ENCODE measurements around the gene PLPPR1. TPM values are rescaled to one million over a fixed set of nuclear protein-coding genes. Genes with fewer than 3 reads are reported as not detected.

The PLPPR1 gene
- polyA plus RNA-seq, 1 of the 3 experiments (the other 2 are of a cell fraction), result not detected

DNA sequence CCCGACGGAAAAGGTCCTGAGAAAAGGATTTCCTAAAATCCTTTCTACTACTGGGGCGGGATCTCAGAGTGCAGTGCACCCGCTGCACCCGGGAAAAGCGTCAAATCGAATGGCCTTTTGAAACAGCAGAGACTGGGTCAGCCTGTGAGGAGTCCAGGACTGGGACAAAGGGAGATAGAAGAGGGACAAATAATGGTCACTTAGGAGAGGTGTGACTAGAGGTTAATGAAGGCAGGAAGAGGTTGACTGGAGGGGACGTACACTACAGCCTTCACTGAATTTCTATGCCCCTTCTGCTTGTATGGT lies 1.5 kb downstream of the PLPPR1 start:
- Histone ChIP-seq H2AFZ (ENCODE audit: low read depth) (no peak overlapping the region), H4K20me1 (ENCODE audit: insufficient read depth) (no peaks in the 10 kb centered on the region), H3K9me3 (no peaks in the 10 kb centered on the region), H3K79me2 (ENCODE audit: insufficient read depth) (no peaks in the 10 kb centered on the region), H3F3A (replicated peaks; ENCODE audit: insufficient read depth) (no peaks in the 10 kb centered on the region), H3K9me2 (no peaks in the 10 kb centered on the region), H3K4me3 (ENCODE audit: low read depth in 2 of 2, low read length in 1 of 2) (no peak overlapping the region), H3K27ac (ENCODE audit: low read depth in 2 of 2, low read length in 1 of 2) (no peak overlapping the region), H3K36me3 (replicated peaks in 1 of 2; ENCODE audit: control insufficient read depth in 1 of 2, insufficient read depth in 2 of 2, low read length in 1 of 2) (no peaks in the 10 kb centered on the region), H3K4me2 (no peak overlapping the region), H3K4me1 (ENCODE audit: control insufficient read depth in 1 of 2, insufficient read depth in 2 of 2, low read depth in 1 of 2, low read length in 1 of 2) (peaks cover 0 to 3% of the 10 kb centered on the region in 2 experiments; a peak in 1 of 4 replicates), H3K27me3 (ENCODE audit: insufficient read depth) (peaks cover 41% of the 10 kb centered on the region), H3K9ac (no peak overlapping the region)
- ChIA-PET POLR2A (no interaction called here), CTCF (no interaction called here)
- WGBS (ENCODE audit: low lambda C conversion rate), result 27% methylated on average over 8 of the region's 8 CpGs
- DNase-seq, result no peak
- no peak for TF ChIP-seq NFIC (IDR thresholded peaks at IDR 0.05; ENCODE audit: borderline replicate concordance)
- TF ChIP-seq SIN3A (IDR thresholded peaks at IDR 0.05; ENCODE audit: borderline replicate concordance, low read depth, low read length), result no peak
- TF ChIP-seq, protein P1, sequence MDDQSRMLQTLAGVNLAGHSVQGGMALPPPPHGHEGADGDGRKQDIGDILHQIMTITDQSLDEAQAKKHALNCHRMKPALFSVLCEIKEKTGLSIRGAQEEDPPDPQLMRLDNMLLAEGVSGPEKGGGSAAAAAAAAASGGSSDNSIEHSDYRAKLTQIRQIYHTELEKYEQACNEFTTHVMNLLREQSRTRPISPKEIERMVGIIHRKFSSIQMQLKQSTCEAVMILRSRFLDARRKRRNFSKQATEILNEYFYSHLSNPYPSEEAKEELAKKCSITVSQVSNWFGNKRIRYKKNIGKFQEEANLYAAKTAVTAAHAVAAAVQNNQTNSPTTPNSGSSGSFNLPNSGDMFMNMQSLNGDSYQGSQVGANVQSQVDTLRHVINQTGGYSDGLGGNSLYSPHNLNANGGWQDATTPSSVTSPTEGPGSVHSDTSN (IDR thresholded peaks at IDR 0.05), result no peak
- TF ChIP-seq FOXJ3 (CRISPR knock-in tag; IDR thresholded peaks at IDR 0.05), result no peak
- no peak for TF ChIP-seq GABPA (IDR thresholded peaks at IDR 0.05; ENCODE audit: low read depth)
- TF ChIP-seq, protein P2, sequence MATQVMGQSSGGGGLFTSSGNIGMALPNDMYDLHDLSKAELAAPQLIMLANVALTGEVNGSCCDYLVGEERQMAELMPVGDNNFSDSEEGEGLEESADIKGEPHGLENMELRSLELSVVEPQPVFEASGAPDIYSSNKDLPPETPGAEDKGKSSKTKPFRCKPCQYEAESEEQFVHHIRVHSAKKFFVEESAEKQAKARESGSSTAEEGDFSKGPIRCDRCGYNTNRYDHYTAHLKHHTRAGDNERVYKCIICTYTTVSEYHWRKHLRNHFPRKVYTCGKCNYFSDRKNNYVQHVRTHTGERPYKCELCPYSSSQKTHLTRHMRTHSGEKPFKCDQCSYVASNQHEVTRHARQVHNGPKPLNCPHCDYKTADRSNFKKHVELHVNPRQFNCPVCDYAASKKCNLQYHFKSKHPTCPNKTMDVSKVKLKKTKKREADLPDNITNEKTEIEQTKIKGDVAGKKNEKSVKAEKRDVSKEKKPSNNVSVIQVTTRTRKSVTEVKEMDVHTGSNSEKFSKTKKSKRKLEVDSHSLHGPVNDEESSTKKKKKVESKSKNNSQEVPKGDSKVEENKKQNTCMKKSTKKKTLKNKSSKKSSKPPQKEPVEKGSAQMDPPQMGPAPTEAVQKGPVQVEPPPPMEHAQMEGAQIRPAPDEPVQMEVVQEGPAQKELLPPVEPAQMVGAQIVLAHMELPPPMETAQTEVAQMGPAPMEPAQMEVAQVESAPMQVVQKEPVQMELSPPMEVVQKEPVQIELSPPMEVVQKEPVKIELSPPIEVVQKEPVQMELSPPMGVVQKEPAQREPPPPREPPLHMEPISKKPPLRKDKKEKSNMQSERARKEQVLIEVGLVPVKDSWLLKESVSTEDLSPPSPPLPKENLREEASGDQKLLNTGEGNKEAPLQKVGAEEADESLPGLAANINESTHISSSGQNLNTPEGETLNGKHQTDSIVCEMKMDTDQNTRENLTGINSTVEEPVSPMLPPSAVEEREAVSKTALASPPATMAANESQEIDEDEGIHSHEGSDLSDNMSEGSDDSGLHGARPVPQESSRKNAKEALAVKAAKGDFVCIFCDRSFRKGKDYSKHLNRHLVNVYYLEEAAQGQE (IDR thresholded peaks at IDR 0.05; ENCODE audit: low read depth, low read length), result no peak
- no peak for TF ChIP-seq MEF2A (IDR thresholded peaks at IDR 0.05; ENCODE audit: borderline replicate concordance, low read depth)
- TF ChIP-seq RAD21 (IDR thresholded peaks at IDR 0.05; ENCODE audit: low read length), result no peak
- TF ChIP-seq TCF12 (IDR thresholded peaks at IDR 0.05), result no peak
- TF ChIP-seq, protein P3, sequence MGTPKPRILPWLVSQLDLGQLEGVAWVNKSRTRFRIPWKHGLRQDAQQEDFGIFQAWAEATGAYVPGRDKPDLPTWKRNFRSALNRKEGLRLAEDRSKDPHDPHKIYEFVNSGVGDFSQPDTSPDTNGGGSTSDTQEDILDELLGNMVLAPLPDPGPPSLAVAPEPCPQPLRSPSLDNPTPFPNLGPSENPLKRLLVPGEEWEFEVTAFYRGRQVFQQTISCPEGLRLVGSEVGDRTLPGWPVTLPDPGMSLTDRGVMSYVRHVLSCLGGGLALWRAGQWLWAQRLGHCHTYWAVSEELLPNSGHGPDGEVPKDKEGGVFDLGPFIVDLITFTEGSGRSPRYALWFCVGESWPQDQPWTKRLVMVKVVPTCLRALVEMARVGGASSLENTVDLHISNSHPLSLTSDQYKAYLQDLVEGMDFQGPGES (IDR thresholded peaks at IDR 0.05; ENCODE audit: low read depth, low read length), result no peak
- no peak for TF ChIP-seq NRF1 (IDR thresholded peaks at IDR 0.05; ENCODE audit: low read depth, low read length)
- TF ChIP-seq EZH2phosphoT487 (IDR thresholded peaks at IDR 0.05; ENCODE audit: borderline replicate concordance, low read depth), result no peak
- no peak for TF ChIP-seq RCOR1 (IDR thresholded peaks at IDR 0.05; ENCODE audit: low read length)
- no peak for TF ChIP-seq FOXM1 (IDR thresholded peaks at IDR 0.05; ENCODE audit: low read depth)
- no peak for TF ChIP-seq RXRA (IDR thresholded peaks at IDR 0.05; ENCODE audit: borderline replicate concordance, low read depth)
- no peak for TF ChIP-seq MXI1 (IDR thresholded peaks at IDR 0.05; ENCODE audit: low read depth, low read length)
- no peak for TF ChIP-seq GATA2 (CRISPR knock-in tag; IDR thresholded peaks at IDR 0.05)
- no peak for TF ChIP-seq TAF1 (IDR thresholded peaks at IDR 0.05; ENCODE audit: borderline replicate concordance, low read depth, low read length)
- no peak for TF ChIP-seq RFX5 (IDR thresholded peaks at IDR 0.05; ENCODE audit: low read length)
